SHP77 (cell line): ENCODE data around the gene POLD1.

Experiments used
- DNase-seq, 2 experiments: peaks; one replicate each; lab custom pipeline; 2025; lab: John Stamatoyannopoulos, UW

The POLD1 gene

DNA sequence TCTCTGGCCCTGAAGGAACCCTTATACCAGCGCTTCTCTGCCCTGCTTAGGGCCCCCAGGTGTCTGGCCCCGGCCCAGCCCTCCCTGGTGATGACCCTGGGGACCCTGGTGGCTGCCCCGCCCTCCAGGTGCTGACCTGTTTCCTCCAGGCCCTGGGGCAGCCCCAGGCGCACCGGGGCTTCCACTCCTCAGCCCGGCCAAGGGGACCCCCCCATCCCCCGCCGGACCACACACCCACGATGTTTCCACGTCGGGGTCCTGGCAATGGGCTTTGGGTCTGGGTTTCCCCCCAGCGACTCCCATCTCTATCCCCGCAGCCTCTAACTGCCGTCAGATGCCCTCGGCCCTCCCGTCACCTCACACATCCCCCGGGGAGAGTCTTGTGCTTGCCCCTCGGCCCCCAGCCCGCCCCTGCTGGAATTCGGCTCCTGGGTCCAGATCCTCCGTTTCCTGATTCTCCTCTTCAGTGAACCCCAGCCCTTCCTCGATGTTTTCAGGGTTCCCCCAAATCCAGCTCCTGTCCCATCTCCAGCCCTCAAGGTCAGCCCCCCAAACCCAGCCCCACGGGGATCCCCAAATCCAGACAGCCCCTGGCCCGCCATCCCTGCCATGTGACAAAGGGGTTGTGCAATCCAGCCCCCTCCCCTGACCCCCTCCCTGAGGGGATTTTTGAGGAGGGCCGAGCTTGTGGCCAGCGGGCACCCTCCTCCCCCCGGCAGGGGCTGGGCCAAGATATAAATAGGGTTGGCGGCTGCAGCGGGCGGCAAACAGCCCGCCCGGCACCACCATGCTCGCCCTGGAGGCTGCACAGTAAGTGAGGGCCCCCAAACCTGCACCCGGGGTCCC is 34.3 kb downstream of the POLD1 start, which contains the start of gene SPIB:
Gene SPIB, plus strand, starts transcription at position 763 of the 846 bp plus-strand sequence. Its CDS starts 25 bp downstream, at position 788.
- DNase-seq = no peak

DNA sequence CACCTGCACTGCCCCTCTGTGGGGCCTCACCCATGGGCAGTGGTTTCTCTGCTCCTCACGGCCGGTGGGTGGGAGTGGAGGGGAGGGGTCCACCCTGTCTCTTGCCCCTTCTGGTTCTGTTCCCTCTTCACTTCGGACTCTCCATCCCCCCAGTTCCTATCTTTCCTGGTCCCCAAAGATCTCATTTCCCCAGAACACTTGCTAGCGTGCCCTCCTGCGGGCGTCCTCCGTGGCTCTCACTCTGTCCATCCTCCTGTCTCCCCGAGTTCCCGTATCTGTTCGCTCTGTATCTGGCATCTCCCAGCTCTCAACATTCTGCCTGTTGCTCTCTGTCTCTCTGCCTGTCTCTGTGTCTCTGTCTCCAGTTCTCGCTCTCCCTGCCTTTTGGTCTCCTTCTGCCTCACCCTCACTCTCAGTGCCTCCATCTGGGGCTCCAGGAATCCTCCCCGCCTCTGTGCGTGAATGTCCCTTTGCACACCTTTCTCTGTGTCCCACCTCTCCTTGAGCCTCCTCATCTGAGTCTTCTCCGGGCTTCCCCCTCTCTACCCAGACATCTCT is 35.0 kb downstream of the POLD1 start:
- no peak for DNase-seq

DNA sequence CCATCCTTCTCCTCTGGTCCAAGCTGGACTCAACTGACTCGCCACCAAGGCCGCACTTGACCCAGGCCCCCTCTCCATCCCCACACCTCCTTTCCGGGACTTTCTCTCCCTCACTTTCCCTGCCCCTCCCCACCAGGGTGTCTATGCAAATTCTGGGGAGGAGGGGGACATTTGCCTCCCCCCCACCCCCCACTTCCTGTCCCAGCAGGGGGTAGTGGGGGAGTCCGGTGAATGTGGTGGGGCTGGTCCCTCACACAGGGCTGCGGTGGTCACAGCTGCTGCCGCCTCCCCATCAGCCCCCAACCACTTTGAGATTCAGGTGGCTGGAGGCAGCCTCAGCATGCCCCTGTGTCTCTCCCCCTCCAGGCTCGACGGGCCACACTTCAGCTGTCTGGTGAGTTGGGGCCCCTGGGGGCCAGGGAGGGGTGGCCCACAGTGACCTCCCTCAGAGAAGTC is 35.5 kb downstream of the POLD1 start:
- no peak for DNase-seq

DNA sequence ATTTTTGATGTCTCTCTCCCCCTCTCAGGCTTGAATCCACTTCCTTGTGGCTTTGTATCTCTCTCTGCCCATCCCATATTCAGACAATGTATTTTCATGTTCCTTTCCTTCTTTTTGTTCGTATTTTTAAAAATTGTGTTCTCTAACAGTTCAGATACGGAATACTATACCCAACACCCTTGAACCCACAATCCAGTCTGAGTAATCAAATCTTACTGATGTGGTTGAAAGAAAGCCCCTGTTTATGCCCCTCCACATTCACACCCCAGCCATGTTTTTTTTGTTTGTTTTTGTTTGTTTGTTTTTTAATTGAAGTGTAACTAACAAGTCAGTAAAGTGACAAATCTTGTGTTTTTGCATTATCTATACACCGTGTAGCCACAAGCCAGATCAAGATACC is 36.0 kb downstream of the POLD1 start:
- no peak for DNase-seq

DNA sequence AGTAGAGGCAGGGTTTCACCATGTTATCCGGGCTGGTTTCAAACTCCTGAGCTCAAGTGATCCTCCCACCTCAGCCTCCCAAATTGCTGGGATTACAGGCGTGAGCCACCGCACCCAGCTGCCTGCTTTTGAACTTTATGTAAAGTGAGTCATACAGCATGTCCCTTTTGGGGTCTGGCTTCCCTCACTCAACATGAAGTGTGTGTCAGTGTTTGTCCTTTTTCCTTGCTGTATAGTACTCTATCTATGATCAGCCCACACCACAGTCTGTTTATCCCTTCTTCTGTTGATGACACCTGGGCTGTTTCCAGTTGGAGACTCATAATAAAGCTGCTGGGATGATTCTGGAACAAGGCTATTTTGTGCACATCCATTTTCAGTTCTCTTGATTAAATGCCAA is 36.7 kb downstream of the POLD1 start:
- no peak for DNase-seq

DNA sequence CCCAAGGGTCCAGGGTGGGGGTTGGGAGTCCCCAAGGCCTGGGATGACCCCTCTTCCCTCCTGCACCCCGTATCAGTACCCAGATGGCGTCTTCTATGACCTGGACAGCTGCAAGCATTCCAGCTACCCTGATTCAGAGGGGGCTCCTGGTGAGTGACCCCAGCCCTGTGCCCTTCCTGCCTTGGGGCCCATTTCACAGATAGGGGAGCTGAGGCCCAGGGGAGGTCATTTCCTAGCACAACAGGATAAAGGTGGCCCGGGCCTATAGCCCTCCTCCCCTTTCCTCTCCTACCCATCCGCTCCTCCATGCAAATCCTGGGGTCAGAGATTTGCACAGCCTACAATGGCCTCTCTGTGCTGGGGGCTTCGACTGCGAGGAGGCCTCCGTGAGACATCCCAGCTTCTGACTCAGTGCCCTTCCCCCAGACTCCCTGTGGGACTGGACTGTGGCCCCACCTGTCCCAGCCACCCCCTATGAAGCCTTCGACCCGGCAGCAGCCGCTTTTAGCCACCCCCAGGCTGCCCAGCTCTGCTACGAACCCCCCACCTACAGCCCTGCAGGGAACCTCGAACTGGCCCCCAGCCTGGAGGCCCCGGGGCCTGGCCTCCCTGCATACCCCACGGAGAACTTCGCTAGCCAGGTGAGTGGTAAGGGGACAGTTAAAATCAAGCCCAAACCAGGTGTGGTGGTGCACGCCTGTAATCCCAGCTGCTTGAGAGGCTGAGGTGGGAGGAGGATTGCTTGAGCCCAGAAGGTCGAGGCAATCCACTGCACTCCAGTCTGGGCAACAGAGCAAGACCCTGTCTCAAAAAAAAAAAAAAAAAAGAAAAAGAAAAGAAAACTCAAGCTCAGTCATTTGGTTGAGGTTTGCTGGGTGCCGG is 38.5 kb downstream of the POLD1 start:
- no peak for DNase-seq

DNA sequence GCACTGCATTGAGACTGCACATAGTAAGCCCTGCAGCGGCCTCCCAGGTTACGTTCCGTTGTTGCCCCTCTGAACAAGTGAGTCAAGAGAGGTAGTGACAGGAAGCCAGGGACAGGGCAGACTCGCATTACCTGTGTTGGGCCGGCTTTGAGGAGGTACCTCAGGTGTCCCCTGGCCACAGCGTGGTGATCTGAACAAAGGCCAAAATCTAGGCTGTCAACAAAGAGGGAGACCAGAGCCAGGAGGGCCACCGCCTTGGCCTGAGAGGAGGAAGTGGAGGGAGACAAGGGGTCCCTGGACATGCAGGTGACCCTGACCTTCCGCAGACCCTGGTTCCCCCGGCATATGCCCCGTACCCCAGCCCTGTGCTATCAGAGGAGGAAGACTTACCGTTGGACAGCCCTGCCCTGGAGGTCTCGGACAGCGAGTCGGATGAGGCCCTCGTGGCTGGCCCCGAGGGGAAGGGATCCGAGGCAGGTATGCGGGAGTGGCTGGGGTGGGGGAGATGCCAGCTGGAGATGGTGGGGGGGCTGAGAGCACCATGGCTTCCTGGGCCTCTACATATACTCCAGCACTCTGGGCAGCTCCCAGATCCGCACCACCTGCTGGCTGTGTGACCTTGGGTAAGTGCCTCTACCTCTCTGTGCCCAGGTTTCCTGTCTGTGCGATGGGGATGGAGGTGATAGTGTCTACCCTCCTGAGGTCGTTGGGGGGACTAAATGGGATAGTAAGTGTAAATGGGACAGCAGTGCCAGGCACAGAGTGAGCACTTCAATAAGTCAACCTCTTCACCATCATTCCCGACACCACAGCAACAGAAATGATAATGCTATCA is 39.3 kb downstream of the POLD1 start:
- no peak for DNase-seq

DNA sequence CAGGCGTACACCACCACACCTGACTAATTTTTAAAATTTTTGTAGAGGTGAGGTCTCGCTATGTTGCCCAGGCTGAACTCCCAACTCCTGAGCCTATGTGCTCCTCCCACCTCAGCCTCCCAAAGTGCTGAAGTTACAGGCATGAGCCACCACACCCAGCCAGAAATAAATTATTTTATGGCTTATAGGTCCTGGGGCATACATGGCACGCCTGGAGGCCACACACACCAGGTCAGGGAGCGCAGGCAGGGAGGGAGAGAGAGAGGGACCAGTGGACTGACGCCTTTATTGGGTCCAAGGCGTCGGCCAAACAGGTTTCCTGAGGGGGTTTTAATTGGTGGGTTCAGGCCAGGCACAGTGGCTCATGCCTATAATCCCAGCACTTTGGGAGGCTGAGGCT is 41.4 kb downstream of the POLD1 start:
- no peak for DNase-seq

DNA sequence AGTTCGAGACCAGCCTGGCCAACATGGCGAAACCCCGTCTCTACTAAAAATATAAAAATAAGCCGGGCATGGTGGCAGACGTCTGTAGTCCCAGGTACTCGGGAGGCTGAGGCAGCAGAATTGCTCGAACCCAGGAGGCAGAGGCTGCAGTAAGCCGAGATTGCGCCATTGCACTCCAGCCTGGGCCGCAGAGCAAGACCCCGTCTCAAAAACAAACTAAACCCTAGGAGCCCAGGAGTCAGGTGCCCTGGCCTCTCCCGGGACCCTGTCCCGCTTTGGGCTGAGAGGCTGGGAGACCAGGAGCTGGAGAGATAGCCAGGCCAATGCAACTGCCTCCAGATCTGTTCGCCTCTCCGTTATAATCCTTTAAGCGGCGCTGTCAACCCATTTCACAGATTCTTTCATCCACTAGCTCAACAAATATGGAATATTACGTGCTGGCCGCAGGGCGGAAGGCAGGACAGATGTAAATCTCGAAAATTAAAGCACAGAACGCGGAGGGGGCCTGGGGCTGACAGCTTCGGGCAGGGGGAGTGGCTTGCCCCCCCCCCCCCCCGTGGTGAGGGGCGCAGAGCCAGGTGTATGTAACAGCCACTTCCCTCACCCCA is 43.3 kb downstream of the POLD1 start:
- DNase-seq = no peak

DNA sequence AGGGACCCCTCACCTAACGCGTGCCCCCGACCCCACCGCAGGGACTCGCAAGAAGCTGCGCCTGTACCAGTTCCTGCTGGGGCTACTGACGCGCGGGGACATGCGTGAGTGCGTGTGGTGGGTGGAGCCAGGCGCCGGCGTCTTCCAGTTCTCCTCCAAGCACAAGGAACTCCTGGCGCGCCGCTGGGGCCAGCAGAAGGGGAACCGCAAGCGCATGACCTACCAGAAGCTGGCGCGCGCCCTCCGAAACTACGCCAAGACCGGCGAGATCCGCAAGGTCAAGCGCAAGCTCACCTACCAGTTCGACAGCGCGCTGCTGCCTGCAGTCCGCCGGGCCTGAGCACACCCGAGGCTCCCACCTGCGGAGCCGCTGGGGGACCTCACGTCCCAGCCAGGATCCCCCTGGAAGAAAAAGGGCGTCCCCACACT is 43.9 kb downstream of the POLD1 start:
- no peak for DNase-seq

DNA sequence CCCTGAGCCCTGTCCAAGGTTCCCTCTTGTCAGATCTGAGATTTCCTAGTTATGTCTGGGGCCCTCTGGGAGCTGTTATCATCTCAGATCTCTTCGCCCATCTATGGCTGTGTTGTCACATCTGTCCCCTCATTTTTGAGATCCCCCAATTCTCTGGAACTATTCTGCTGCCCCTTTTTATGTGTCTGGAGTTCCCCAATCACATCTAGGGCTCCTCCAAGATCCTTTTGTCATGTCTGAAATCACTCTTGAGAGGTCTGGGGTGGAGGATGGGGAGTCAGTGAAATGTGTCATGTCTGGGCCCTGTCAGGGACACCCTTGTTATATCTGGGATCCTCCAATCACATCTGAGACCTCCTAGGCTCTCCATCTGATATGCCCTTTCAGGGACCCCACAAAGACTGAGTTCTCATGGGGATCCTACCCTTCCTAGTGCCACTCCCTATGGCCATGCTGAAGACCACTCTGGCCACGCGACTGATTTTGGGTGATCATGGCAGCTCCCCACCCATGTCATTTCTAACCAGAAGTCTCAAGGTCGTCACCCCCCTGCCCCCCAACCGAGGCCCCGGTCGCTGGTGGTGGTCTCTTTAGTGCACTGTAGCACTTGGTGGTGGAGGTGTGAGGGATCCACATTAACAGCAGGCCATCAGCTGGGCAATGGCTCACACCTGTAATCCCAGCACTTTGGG is 44.8 kb downstream of the POLD1 start:
- no peak for DNase-seq

DNA sequence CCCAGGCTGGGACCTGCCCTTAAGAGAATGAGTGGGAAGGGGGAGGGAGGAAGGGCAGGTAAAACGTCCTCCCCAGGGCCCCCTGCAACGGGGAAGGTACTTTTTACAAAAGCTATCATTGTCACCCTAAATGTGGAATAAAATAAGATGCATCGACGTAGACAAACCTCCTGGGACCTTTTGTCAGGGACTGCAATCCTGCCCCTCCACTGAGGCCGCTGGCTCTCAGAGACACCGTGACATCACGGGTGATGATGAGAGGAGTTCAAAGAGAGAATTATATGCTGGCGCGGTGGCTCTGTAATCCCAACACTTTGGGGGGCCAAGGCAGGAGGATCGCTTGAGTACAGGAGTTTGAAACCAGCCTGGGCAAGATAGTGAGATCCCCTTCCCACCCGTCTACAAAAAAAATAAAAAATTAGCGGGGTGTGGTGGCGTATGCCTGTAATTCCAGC is 46.8 kb downstream of the POLD1 start:
- no peak for DNase-seq

DNA sequence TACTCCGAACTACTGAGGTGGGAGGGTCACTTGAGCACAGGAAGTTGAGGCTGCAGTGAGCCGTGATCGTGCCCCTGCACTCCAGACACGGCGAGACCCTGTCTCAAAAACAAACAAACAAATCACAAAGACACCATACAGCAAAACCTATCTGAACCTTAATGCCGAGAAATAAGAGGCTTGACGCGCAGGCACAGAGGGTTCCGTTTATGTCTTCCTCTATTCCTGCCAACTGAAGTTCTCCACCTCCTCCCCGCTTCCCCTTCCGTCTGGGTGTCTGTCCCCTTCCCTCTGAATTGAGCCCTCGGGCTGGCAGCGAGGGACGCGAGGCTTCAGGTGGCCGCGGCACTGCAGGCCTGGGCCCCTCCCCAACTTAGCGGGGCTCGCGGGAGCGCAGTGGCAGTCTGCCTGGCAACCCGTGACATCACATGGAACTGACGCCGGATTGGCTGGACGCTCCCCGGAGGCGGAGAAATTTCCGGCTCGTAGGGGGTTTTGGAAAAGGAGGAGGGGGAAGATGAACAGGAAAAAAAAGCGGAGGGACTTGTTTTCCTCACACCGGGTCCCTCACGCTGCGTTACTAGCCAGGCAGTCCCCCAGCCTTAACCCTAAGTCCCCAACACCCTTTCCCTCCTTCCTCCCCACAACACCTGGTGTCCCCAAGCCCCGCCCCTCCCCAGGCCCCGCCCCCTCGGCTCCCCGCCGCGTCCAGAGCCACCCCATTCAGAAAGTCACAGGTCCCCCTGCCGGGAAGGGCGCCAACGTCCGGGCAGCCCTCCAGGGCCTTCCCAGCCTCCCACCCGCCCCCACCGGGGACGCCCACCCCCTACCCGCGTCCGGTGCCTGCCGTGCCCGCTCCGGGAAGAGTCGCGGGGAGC is 47.4 kb downstream of the POLD1 start:
- peak; percentile 79 to 84 for DNase-seq

DNA sequence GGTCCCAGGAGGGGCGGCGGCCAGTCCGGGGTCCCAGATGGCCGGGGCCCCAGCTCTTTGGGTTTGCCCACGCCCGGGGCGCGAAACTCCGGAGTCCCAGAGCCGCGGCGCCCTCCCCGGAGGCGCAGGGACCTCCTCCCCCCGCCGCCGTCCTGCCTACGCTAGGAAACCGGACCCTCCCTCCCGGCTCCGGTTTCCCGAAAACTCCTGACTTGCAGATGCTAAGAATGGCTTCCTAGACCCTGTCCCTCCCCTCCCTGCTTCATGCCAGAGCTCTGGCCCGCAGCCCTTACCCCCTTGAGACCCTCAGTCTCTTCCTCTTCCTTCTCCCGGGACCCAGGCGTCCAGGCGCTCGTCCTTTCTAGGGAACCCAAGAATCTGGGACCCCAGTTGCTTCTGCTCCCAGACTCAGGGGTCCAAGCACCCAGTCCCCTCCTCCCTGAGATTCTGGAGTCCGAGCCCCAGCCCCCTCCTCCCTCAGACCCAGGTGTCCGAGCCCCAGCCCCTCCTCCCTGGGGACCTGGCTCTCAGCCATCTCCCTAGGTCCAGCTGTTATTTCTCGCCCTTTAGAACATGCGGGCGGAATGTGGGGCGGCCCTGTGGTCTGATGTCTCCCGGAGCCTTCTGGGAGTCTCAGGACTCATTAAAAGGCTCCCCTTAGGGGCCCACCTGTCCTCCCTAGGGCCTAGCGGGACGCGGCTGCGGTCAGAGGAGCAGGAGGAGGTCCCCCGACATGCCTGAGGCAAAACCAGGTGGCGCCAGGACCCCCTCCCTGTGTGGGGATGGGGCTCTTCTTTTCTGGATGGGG is 48.3 kb downstream of the POLD1 start, which contains the start of gene MYBPC2:
Gene MYBPC2, plus strand, starts transcription at position 672 of the 808 bp plus-strand sequence. Its CDS starts 62 bp downstream, at position 734.
- DNase-seq = no peak

DNA sequence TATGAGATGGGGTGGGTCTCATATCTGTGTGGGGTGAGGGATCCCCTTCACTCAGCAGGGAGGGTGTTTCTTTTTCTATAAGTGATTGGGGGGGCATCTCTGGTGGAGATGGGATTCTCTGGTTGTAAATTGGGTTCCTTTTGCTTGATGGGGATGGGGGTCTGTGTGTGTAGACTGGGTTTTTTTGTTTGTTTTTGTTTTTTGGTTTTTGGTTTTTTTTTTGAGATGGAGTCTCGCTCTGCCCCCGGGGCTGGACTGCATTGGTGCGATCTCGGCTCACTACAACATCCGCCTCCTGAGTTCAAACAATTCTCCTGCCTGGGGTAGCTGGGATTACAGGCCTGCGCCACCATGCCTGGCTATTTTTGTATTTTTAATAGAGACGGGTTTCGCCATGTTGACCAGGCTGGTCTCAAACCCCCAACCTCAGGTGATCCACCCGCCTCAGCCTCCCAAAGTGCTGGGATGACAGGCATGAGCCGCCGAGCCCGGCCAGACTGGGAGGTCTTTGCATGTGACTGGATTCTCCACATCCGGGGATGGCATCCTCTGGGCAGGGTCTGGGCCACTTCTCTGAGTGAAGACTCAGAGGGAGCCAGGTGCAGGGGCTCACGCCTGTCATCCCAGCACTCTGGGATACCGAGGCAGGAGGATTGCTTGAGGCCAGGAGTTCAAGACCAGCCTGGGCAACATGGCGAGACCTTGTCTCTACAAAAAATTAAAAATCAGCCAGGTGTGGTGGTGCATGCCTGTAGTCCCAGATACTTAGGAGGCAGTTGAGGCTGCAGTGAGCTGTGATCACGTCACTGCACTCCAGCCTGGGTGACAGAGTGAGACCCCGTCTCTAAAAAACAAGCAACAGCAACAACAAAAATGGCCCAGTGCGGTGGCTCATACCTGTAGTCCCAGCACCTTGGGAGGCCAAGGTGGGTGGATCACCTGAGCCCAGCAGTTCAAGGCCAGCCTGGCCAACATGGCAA is 49.3 kb downstream of the POLD1 start:
- DNase-seq = no peak

DNA sequence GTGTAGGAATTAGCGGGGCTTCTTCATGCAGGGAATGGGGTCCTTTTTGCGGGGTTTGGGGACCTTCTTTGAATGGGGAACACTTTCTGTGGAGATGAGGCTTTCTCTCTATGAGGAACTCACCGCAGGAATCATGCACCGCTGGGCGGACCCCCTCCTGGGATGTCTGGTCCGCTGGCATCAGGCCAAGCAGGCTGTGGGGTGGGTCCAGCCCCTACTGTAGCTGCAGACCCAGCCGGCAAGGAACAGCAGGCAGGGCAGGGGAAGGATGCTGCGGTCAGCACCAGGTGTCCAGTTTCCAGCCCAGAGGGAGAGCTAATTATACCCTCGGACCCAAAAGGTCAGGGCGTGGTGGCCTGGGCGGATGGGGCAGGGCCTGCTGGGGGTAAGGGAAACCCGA is 50.4 kb downstream of the POLD1 start:
- DNase-seq = no peak

DNA sequence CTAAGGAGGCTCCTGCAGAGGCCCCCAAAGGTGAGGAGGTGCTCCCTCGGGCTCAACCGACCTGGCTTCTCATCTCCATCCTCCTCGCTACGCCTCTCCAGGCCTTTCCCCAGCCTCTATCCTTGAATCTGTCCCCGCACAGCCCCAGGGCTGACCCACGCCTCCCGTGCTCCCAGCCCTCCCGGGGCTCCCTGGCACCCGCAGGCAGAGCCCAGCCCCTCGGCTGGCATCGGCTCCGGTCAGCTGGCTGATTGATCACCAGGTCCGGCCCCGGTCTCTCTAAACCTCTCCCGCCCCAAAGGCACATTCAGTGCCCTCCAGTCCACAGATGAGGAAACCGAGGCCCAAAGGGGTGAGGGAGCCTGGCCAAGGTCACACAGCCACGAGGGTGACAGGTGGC is 51.1 kb downstream of the POLD1 start:
- no peak for DNase-seq
